GM18907 (cell line): ENCODE results near the gene PES1.
"Not testable (repeated sequence)": the region's sequence is repeated elsewhere in the genome, so short reads cannot be mapped to it uniquely, and the experiment has no call there.

Source experiments
- ATAC-seq: cut with Tn5 transposase; IDR thresholded peaks from one replicate; pipeline ENCODE4 v1.9.1; 2021; ENCODE audit warnings: mild to moderate bottlenecking, moderate library complexity; ENCODE audit not compliant: unreplicated experiment

The PES1 gene

DNA sequence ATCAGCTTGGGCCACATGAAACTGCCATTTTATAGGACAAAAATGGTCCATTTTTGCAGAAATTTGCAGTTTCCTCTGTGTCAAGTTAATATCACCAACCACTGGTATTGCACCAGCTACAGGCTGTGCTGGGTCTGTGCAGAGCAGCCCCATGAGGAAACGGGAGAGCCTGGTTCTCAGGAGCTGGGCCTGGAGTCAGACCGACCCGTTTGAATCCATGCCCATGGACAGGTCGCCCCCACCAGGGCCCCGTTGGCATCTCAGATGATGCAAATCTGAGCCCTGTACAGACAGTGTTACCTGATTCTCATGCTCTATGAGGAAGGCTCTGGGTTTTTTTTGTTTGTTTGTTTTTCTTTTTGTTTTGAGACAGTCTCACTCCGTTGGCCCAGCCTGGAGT lies 35.3 kb downstream of the PES1 start:
- no peak for ATAC-seq

DNA sequence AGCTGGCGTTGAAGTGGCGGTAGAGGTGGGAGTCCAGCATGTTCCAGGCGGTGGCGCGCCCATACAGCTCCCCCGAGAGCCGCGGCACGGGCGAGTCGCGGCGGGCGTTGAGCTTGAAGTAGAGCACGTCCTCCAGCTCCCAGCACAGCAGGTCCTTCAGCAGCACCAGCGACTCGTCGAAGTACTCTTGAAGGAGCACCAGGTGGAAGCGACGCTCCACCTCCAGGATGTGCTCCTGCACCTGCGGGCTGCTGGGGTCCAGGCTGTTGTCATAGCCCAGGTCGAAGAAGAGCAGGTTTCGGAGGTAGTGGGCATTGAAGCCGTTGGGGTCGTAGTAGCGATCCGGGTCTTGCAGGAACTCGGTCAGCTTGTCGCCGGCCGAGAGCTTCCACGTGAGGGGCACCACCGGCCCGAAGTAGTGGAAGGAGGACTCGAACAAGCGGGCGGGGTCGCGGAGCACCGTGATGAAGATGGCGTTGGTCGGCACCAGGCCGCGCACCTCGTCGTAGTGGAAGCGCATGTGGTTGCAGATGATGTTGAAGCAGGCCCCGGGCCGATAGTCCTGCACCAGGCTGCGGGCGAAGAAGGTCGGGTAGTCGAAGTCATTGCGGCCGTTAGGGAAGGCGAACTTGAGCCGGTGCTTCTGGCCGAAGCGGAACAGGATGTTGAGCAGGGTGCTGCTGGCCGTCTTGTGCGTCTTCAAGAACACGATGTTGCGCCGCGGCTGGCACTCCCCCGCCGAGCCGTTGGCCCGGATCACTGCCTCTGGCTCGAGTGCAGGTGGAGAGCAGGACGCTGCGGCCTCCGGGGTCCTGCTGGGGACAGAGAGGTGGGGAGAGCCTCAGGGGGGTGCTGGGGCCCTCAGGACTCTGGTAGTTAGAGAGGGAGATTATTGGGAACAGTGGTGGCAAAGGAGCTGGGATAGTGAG lies 36.2 kb downstream of the PES1 start:
- ATAC-seq, result no peak

GRCh38 chr22:30553971-30554370 lies 37.7 kb downstream of the PES1 start:
- ATAC-seq, result no peak

DNA sequence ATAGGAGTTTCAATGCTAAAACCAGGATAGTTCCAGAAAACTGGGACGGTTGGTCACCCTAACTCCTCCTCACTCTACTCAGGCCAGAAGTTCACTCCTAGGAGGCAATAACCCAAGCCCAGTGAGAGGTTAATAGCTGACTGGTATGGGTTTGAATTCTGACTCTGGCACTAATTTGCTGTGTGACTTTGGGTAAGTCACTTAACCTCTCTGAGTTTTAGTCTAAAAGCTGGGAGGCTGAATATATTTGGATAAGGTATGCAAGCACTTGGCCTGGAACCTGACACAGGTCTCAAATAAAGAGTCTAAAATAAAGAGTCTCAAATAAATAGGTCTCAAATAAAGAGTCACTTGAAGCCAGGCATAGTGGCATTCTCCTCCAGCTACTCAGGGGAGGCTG lies 39.0 kb downstream of the PES1 start:
- ATAC-seq, result no peak

DNA sequence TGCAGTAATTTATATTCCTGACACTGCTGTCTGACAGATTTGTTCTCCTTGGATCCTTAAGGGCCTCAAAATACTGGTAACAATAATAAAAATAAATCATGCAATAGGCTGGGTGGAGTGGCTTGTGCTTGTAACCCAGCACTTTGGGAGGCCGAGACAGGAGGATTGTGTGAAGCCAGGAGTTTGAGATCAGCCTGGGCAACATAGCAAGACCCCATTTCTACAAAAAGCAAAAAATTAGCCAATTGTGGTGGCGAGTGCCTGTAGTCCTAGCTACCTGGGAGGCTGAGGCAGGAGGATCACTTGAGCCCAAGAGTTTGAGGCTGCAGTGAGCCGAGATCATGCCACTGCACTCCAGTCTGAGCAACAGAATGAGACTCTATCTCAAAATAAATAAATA lies 39.9 kb downstream of the PES1 start:
- not testable (repeated sequence) for ATAC-seq

DNA sequence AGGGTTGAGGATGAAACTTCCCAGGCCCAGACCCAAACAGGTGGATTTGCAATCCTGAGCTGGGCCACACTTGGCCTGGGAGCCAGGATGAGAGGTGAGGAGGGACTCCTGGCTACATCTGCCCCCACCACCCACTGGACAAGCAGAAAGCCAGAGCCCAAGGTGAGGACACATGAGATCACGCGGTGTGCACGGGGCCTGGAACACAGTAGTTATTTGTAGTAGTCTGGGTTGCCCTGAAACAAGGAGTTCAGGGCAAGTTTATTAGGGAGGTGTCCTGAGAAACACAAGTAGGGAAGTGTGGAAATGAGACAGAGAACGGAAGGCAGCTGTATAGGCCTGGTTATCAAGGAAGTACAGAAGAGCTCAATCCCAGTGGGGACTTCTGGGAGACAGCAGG lies 44.5 kb downstream of the PES1 start:
- ATAC-seq, result no peak

DNA sequence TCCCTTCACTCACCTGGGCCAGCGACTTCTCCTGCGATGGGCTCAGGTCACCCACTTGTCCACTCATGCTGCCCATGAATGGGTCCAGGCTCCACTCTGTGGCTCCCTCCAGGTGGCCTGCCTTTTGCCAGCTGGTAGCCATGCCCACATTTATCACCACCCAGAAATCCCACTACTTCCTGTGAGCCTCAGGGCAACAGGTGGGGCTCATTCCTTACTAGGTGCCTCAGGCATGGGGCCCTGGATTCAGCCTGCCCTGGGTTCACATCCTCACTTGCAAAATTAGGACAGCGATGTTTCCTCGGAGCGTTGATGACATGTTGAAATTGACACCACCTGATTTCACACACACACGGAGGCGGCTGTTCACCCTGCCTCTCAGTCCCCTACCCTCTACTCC lies 45.1 kb downstream of the PES1 start, which contains the start of gene SEC14L6:
Gene SEC14L6 (minus strand): TSS at position 126 of the 400 bp plus-strand sequence. CDS start 59 bp downstream, at position 67.
- ATAC-seq, result no peak

GRCh38 chr22:30542811-30543188 lies 48.9 kb downstream of the PES1 start:
- ATAC-seq, result no peak

DNA sequence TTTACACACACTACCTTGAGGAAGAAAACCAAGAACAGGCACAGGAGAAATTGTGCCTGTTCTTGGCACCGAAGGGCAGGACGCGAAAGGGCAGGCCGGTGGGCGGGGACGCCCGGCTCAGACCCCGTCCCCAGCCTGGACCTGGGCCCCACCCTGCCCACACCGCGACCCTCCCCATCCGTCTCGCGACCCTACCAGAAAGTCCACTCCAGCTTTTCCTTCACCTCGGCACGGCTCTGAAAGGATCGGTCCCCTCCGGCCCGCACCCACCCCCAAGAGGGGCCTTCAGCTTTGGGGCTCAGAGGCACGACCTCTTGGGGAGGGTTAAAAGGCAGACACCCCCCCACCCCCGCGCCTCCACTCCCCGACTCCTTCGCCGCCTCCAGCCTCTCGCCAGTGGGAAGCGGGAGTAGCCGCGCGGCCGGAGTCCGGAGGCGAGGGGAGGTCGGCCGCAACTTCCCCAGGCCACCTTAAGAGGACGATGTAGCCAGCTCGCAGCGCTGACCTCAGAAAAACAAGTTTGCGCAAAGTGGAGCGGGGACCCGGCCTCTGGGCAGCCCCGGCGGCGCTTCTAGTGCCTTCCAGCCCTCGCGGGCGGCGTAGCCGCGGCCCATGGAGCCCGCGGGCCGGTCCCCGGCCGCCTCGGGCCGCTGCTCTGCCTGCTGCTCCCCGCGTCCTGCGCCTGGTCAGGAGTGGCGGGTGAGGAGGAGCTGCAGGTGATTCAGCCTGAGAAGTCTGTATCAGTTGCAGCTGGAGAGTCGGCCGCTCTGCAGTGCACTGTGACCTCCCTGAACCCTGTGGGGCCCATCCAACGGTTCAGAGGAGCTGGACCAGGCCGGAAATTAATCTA lies 49.5 kb downstream of the PES1 start:
- no peak for ATAC-seq

GRCh38 chr22:30541511-30541910 lies 50.2 kb downstream of the PES1 start:
- not testable (repeated sequence) for ATAC-seq

- ATAC-seq, result no peak
Observed at GRCh38 chr22:30539368-30539767, 52.3 kb downstream of the PES1 start.

- ATAC-seq, result no peak
Observed at GRCh38 chr22:30538280-30538679, 53.4 kb downstream of the PES1 start.

- ATAC-seq, result no peak
Observed at GRCh38 chr22:30537083-30537731, 54.5 kb downstream of the PES1 start.

DNA sequence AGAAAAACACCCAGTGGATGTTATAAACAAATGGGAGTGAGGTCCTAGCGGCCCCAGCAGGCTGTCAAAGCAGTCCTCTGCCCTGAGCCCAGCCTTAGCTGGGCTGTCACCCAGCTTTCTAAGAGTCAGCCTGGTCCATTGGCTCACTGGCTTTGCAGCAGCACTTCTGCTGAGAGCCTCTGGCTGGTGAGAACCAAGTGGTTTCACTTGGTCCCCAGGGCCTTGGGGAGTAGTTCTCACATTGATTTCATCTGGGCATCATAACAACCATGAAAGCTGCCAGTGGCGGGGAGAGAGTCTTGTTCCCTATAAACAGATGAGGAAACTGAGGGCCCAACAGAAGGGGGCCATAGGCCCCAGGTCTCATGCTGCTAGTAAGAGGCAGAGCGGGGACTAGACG lies 56.5 kb downstream of the PES1 start:
- no peak for ATAC-seq

GRCh38 chr22:30531651-30532608 lies 59.8 kb downstream of the PES1 start:
- ATAC-seq, result no peak

- ATAC-seq, result no peak
Observed at GRCh38 chr22:30526656-30527055, 65.1 kb downstream of the PES1 start.
